CD4-positive, alpha-beta T cell (primary cell): Measurements from ENCODE around the gene HOXB3. TPM values are rescaled to one million over a fixed set of nuclear protein-coding genes. Genes with fewer than 3 reads are reported as not detected.

Experiments used
- ATAC-seq: fragments of 200-7000 bp; cut with Tn5 transposase; one replicate; pipeline ENCODE4 v1.10.0; 2022; ENCODE audit warnings: mild to moderate bottlenecking; ENCODE audit not compliant: poor library complexity
- CTCF ChIA-PET: fragments of 350-600 bp; sonication (Branson Sonifier 250); formaldehyde crosslinking; loops from one replicate; lab custom pipeline; 2021; ENCODE audit warnings: antibody characterized with exemption, inconsistent platforms; lab: Charles Lee
- POLR2A ChIA-PET: fragments of 350-600 bp; sonication (Branson Sonifier 250); formaldehyde crosslinking; loops from one replicate; lab custom pipeline; 2021; ENCODE audit warnings: antibody characterized with exemption, inconsistent platforms; lab: Charles Lee
- DNase-seq, 14 experiments: peaks; one replicate each; pipeline ENCODE4 v3.0.0-alpha.2; 2013 to 2020; ENCODE audit warnings: mixed read lengths in 2 of 14
- H3K27ac ChIP-seq, 2 donors: one replicate each; pipeline versions ENCODE4 v1.5.1 to v1.7.0; 2013; ENCODE audit warnings: low read length in 2 of 2, low read depth in 1 of 2, mild to moderate bottlenecking in 1 of 2
- H3K27me3 ChIP-seq, 2 experiments: 1 replicate in 1 of 2; 2 replicates in 1 of 2; pipeline versions ENCODE4 v1.6.1 to v1.7.0; 2013; ENCODE audit warnings: low read length in 2 of 2, control low read depth in 1 of 2, mild to moderate bottlenecking in 1 of 2, moderate library complexity in 1 of 2; ENCODE audit not compliant: insufficient read depth in 2 of 2, control insufficient read depth in 1 of 2
- H3K36me3 ChIP-seq: one replicate; pipeline ENCODE4 v1.6.1; 2013; ENCODE audit warnings: low read length, control low read depth; ENCODE audit not compliant: insufficient read depth
- H3K4me1 ChIP-seq: one replicate; pipeline ENCODE4 v1.6.1; 2013; ENCODE audit warnings: low read length, control low read depth; ENCODE audit not compliant: insufficient read depth
- H3K4me3 ChIP-seq: one replicate; pipeline ENCODE4 v1.5.1; 2013; ENCODE audit warnings: mild to moderate bottlenecking, low read length, moderate library complexity
- H3K9me3 ChIP-seq, 2 experiments: 1 replicate in 1 of 2; 2 replicates in 1 of 2; pipeline versions ENCODE4 v1.6.1 to v1.7.0; 2013; ENCODE audit warnings: low read length in 2 of 2, mild to moderate bottlenecking in 2 of 2, control low read depth in 1 of 2, moderate library complexity in 1 of 2; ENCODE audit not compliant: control insufficient read depth in 1 of 2, insufficient read depth in 1 of 2
- H3K27ac Mint-ChIP-seq: one replicate; pipeline ENCODE4 v1.8.0; 2020; ENCODE audit warnings: mixed read lengths
- H3K27me3 Mint-ChIP-seq: one replicate; pipeline ENCODE4 v1.8.0; 2021; ENCODE audit warnings: mixed read lengths
- H3K36me3 Mint-ChIP-seq: one replicate; pipeline ENCODE4 v1.8.0; 2021; ENCODE audit warnings: low read depth, mixed read lengths
- H3K4me1 Mint-ChIP-seq: one replicate; pipeline ENCODE4 v1.8.0; 2021; ENCODE audit warnings: low read depth, mixed read lengths
- H3K4me3 Mint-ChIP-seq: one replicate; pipeline ENCODE4 v1.8.0; 2020; ENCODE audit warnings: mild to moderate bottlenecking, mixed read lengths
- H3K9me3 Mint-ChIP-seq: one replicate; pipeline ENCODE4 v1.8.0; 2020; ENCODE audit warnings: mixed read lengths
- CTCF ChIP-seq: fragments of 200-600 bp; IDR thresholded peaks from one replicate; pipeline ENCODE4 v1.8.0; 2022; ENCODE audit warnings: antibody characterized with exemption, mild to moderate bottlenecking
- intact Hi-C, 2 experiments: fragments of 100-400 bp; cut with DNase I in 1 of 2; cut with micrococcal nuclease in 1 of 2; formaldehyde crosslinking; loops; one replicate each; pipeline versions ENCODE4 v1.15.1 to v1.9.0; 2023 to 2025; cut with DNase I, micrococcal nuclease
- total RNA-seq, 174 experiments: library from RNA in 2 of 174; stranded (reverse) in 2 of 174; gene quantifications; one replicate each; pipeline ENCODE4 v1.2.3 and lab custom pipeline; 2021 to 2026

HOXB3 gene
- total RNA-seq, 2 experiments from 2014 or later = 0.25 to 0.36 TPM

DNA sequence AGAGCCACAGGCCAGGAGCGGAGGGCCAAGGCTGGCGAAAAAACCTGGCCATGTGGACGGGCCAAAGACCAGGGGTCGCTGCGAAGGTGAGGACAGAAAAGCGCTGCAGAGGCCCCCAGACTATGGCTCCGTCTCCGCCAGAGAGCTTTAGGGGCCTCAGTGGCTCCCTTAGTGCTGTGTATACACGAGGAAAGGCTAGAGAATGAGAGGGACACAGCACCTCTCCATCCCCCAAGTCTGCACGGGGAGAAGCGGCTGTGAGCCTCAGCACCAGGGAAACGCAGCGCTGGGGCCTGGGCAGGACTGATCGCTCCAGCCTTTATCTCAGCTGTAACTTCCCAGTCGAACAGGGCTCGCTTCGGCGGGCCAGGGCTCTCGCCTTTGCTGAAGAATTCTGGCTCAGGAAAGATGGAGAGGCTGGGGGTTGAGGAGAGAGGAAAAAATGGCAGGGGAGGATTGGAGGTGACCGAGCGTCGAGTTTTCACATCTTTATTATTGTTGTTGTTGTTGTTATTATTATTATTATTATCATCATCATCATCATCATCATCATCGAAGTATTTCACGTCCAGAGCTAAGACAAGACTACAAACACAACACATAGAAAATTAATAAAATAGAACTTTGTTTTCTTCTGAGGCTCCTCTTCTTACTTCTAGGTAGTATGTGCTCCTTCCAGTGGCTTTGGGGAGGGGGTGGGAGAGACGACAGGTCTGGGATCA is 5.4 kb upstream of the HOXB3 start:
- Histone ChIP-seq H3K27ac (no peak overlapping the region), H3K4me3 (no peak overlapping the region), H3K36me3 (no peaks in the 10 kb centered on the region), H3K27me3 (peaks cover 86 to 95% of the 10 kb centered on the region in 2 experiments), H3K9me3 (peaks cover 0 to 24% of the 10 kb centered on the region in 2 experiments), H3K4me1 (peaks cover 53% of the 10 kb centered on the region)
- H3K4me1 Mint-ChIP-seq = peaks cover 47% of the 10 kb centered on the region
- no peaks in the 10 kb centered on the region for H3K9me3 Mint-ChIP-seq
- H3K4me3 Mint-ChIP-seq = no peak overlapping the region
- DNase-seq (no peak), ATAC-seq (no peak)
- no peak for TF ChIP-seq CTCF
- intact Hi-C loops = no loop called here
- no peaks in the 10 kb centered on the region for H3K36me3 Mint-ChIP-seq
- ChIA-PET CTCF (interaction anchor here (0.6 to 5.0 kb wide), 7 partner anchors 19 to 259 kb away, joined by 3 to 24 read pairs (median 3); no protein-coding TSS in a partner anchor), POLR2A (interaction anchor here (0.7 kb wide), 1 partner anchor 484 kb away, joined by 3 read pairs; no protein-coding TSS in a partner anchor)
- peaks cover 98% of the 10 kb centered on the region for H3K27me3 Mint-ChIP-seq
- no peak overlapping the region for H3K27ac Mint-ChIP-seq

- peaks cover 98% of the 10 kb centered on the region for H3K27me3 Mint-ChIP-seq
- peaks cover 83 to 94% of the 10 kb centered on the region in 2 experiments for H3K27me3 ChIP-seq
- CTCF ChIA-PET = interaction anchor here (1.1 to 5.0 kb wide), 6 partner anchors 20 to 260 kb away, joined by 3 to 24 read pairs (median 4); no protein-coding TSS in a partner anchor
- H3K27ac Mint-ChIP-seq = no peak overlapping the region
- no peak overlapping the region for H3K4me3 ChIP-seq
- no peak for ATAC-seq
- DNase-seq = no peak
- POLR2A ChIA-PET = interaction anchor here (0.7 kb wide), 1 partner anchor 483 kb away, joined by 3 read pairs; no protein-coding TSS in a partner anchor
- peaks cover 47% of the 10 kb centered on the region for H3K4me1 Mint-ChIP-seq
- intact Hi-C loops = loop anchor here (1.0 to 5.0 kb wide), 4 partner anchors 102 to 512 kb away; no protein-coding TSS in a partner anchor
- no peak overlapping the region for H3K27ac ChIP-seq
- H3K36me3 Mint-ChIP-seq = no peaks in the 10 kb centered on the region
- H3K9me3 Mint-ChIP-seq = no peaks in the 10 kb centered on the region
- no peak overlapping the region for H3K4me3 Mint-ChIP-seq
- H3K4me1 ChIP-seq = peaks cover 53% of the 10 kb centered on the region
- peaks cover 0 to 24% of the 10 kb centered on the region in 2 experiments for H3K9me3 ChIP-seq
- no peak for TF ChIP-seq CTCF
- H3K36me3 ChIP-seq = no peaks in the 10 kb centered on the region
Observed at GRCh38 chr17:48594538-48595277, 4.7 kb upstream of the HOXB3 start.

DNA sequence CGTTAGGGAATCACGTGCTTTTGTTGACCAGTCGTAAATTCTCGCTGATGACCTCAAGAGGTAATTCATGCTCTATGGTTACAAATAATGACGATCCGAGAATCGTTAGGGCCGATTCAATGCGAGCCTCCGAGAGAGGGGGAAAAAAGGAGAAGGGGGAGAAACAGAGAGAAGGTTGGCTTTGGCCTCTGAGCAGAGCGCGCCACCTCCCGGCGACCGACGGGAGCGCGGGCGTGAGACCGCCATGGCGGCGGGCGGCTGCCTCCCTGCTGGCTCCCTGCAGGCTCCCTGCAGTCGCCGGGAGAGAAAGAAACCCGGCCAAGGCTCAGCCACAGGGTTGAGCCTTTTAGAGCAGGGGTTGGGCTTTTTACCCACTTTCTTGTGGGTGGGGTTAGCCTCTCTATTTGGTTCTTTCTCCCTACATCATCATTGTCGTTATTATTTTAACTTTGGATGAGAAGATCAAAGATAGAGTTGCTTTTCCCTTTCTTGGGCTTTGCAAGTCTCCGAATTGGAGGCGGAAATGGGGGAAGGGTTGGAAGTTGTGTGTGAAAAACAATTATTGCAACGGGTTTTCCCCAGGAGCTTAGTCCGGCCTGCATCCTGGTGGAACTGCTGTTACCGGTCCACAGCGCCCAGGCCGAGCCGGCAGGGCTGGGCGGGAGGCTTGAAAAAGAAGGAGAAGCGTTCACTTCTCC is 3.9 kb upstream of the HOXB3 start:
- ATAC-seq (peak; percentile 74), DNase-seq (peak; percentile 61 to 91 (median 82))
- Mint-ChIP-seq H3K36me3 (no peaks in the 10 kb centered on the region), H3K4me3 (peak overlapping the region; percentile 74), H3K27me3 (peaks cover 98% of the 10 kb centered on the region), H3K27ac (no peak overlapping the region), H3K9me3 (no peaks in the 10 kb centered on the region), H3K4me1 (peaks cover 46% of the 10 kb centered on the region)
- TF ChIP-seq CTCF = peak; percentile 83
- POLR2A ChIA-PET = interaction anchor here (0.9 to 1.5 kb wide), 4 partner anchors 25 to 420 kb away, joined by 3 to 5 read pairs (median 4); no protein-coding TSS in a partner anchor
- H3K27ac ChIP-seq = no peak overlapping the region
- intact Hi-C loops = loop anchor here (1.0 to 5.0 kb wide), 7 partner anchors 101 to 512 kb away; no protein-coding TSS in a partner anchor
- peak overlapping the region; percentile 45 for H3K4me3 ChIP-seq
- peaks cover 83 to 94% of the 10 kb centered on the region in 2 experiments for H3K27me3 ChIP-seq
- peaks cover 53% of the 10 kb centered on the region for H3K4me1 ChIP-seq
- H3K9me3 ChIP-seq = peaks cover 0 to 24% of the 10 kb centered on the region in 2 experiments
- no peaks in the 10 kb centered on the region for H3K36me3 ChIP-seq
- CTCF ChIA-PET = interaction anchor here (1.1 to 5.0 kb wide), 9 partner anchors 20 to 286 kb away, joined by 3 to 24 read pairs (median 13); no protein-coding TSS in a partner anchor
